BJ (cell line): ENCODE results near the gene UBE4A. TPM values are rescaled to one million over a fixed set of nuclear protein-coding genes. Genes with fewer than 3 reads are reported as not detected.

Experiments
- CTCF ChIA-PET: fragments of 350-600 bp; formaldehyde crosslinking; extraction: SDS; loops from one replicate; lab custom pipeline; 2021; ENCODE audit warnings: antibody characterized with exemption, inconsistent platforms; lab: Yijun Ruan, JAX
- POLR2A ChIA-PET: fragments of 300-600 bp; sonication (Branson Sonifier 250); formaldehyde crosslinking; extraction: SDS; loops from one replicate; lab custom pipeline; 2021; ENCODE audit warnings: antibody characterized with exemption; lab: Charles Lee
- DNase-seq: peaks from one replicate; pipeline ENCODE4 v3.0.0-alpha.2; 2011; ENCODE audit warnings: low read depth
- H3K27me3 ChIP-seq: 2 replicates; pipeline ENCODE4 v1.6.0; 2011; ENCODE audit warnings: low read length; ENCODE audit not compliant: control insufficient read depth, insufficient read depth
- H3K36me3 ChIP-seq: 2 replicates; pipeline ENCODE4 v1.5.1; 2011; ENCODE audit warnings: low read length; ENCODE audit not compliant: control insufficient read depth, insufficient read depth
- H3K4me3 ChIP-seq: 2 replicates; pipeline ENCODE4 v1.5.1; 2011; ENCODE audit warnings: low read depth, mild to moderate bottlenecking, control low read depth, low read length
- polyA plus RNA-seq: library from polyadenylated mRNA; depleted of rRNA; stranded (reverse); fragments of >200 nt; gene quantifications from 2 replicates; pipeline ENCODE4 v1.2.3, GENCODE V29; 2011
- TF ChIP-seq, protein P1 (sequence below): IDR thresholded peaks from 2 replicates; pipeline ENCODE4 v1.5.1; 2011; ENCODE audit warnings: low read depth, mild to moderate bottlenecking, control low read depth, inconsistent platforms, low read length, moderate library complexity; ENCODE audit not compliant: insufficient read depth

Gene UBE4A
- polyA plus RNA-seq, 1 experiment, result 15.9 TPM

DNA sequence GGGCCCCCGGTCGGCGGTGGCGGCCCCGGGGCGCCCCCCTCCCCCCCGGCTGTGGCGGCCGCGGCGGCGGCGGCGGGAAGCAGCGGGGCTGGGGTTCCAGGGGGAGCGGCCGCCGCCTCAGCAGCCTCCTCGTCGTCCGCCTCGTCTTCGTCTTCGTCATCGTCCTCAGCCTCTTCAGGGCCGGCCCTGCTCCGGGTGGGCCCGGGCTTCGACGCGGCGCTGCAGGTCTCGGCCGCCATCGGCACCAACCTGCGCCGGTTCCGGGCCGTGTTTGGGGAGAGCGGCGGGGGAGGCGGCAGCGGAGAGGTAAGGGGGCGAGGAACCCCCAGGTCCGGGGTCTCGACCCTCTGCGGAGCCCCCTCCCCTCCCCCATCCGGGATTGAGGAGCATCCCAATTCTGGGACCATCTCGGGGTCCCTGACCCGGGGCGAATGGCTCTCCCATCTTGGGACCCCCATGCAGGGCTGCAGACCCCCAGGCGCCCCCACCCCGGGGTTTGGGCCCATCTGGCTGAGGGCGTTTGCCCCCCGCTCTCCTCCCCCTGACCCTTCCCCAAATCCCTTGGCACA, 77.3 kb downstream of the UBE4A start:
- DNase-seq, result no peak
- H3K27me3 ChIP-seq, result no peaks in the 10 kb centered on the region
- peak overlapping the region; percentile 93 for H3K4me3 ChIP-seq
- POLR2A ChIA-PET, result no interaction called here
- TF ChIP-seq, protein P1, sequence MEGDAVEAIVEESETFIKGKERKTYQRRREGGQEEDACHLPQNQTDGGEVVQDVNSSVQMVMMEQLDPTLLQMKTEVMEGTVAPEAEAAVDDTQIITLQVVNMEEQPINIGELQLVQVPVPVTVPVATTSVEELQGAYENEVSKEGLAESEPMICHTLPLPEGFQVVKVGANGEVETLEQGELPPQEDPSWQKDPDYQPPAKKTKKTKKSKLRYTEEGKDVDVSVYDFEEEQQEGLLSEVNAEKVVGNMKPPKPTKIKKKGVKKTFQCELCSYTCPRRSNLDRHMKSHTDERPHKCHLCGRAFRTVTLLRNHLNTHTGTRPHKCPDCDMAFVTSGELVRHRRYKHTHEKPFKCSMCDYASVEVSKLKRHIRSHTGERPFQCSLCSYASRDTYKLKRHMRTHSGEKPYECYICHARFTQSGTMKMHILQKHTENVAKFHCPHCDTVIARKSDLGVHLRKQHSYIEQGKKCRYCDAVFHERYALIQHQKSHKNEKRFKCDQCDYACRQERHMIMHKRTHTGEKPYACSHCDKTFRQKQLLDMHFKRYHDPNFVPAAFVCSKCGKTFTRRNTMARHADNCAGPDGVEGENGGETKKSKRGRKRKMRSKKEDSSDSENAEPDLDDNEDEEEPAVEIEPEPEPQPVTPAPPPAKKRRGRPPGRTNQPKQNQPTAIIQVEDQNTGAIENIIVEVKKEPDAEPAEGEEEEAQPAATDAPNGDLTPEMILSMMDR, result no peak
- CTCF ChIA-PET, result no interaction called here
- H3K36me3 ChIP-seq, result no peaks in the 10 kb centered on the region

DNA sequence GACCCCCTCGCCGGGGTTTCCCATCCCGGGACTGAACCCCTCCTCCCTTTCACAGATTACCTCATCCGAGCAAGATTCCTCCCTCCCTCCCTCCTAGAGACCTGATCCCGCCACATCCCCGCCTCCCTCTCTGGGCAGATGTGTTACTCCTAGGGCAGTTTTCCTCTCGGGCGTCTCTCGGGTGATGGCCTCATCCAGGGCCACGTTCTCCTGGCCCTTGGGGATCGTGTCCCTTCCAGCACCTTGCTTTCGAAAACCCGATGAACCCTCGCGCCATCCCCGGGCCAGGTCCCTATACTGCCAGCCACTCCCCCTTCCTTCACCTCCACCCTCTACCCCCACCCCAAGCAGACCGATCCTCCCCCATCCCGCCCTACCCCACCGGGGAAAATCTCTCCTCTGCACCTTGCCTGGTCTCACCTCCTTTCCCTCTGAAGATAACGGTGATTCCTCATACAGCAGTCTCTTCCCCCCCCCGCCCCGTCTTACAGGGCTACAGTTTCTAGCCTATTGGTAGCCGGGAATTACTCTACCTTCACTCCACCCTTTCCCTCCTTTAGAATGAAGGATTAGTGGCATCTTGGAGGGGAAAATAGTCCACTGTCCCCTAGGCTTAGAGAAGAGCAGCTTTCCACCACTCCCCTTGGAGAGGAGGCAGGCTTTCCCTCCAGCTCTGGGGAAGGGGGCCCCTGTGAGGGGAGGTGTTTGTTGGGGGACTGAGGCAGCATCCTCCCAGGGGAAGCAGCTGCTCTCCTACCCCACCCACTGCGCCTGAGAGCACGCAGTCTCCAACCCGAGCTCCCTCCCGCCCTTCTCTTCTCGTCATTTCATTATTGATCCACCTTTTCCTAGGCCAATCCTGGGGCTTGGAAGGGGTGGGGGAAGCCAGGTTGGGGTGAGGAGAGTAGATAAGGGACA, 78.1 kb downstream of the UBE4A start:
- TF ChIP-seq, protein P1, result no peak
- ChIA-PET POLR2A (no interaction called here), CTCF (interaction anchor here (0.6 to 1.2 kb wide), 2 partner anchors 21 to 51 kb away, joined by 3 read pairs; no protein-coding TSS in a partner anchor)
- Histone ChIP-seq H3K27me3 (no peaks in the 10 kb centered on the region), H3K36me3 (no peaks in the 10 kb centered on the region), H3K4me3 (peak overlapping the region; percentile 93)
- DNase-seq, result no peak

DNA sequence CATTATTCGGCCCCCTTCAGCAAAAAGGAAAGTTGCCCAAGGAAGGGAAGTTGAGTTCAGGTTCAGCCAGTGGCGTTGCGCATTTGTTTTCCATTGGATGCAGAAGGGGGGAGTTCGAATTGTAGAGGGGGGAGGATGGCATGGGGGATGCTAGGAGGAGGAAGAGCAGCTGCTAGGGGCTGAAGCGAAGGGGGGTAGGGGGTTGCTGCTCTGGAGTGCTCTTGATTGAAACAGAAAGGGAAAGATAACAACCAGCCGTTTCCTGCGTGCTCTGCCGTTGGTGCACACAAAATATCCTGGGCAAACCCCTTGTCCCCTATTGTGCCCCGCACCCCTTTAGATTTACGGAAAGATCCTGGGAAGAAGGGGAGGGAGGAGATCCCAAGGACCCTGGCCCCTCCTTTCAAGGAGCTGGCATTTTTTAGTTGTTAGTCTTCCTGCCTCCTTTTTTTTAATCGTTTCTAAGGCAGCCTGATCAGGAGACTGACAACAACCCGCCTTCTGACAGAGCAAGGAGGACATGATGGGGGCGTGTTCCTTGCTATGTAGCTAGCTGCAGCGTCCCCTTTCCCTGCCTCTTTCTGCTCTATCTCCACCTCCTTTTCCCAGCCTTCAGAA, 79.0 kb downstream of the UBE4A start:
- POLR2A ChIA-PET, result no interaction called here
- TF ChIP-seq, protein P1, result no peak
- DNase-seq, result peak; percentile 48
- H3K4me3 ChIP-seq, result peak overlapping the region; percentile 93
- H3K27me3 ChIP-seq, result no peaks in the 10 kb centered on the region
- CTCF ChIA-PET, result interaction anchor here (0.6 to 1.2 kb wide), 4 partner anchors 10 to 50 kb away, joined by 3 to 5 read pairs (median 3); no protein-coding TSS in a partner anchor
- H3K36me3 ChIP-seq, result no peaks in the 10 kb centered on the region

DNA sequence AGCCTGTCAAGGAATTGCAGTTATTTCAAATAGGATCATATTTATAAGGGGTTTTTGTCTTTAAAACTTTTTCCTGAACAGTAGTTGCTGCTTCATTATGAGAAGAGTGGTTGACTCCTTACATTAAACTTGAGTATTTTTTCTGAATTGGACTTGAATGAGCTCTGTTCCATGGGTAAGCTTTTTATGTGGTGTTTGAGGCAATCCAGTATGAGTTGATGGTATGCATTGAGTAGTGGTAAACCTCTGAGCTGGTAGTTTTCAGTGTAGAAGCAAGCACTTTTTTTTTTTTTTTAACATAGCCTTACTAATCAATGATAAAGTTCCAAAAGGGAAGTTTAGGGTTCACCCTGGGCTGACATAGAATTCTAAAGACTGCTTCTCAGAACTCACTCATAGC, 80.2 kb downstream of the UBE4A start:
- Histone ChIP-seq H3K36me3 (no peaks in the 10 kb centered on the region), H3K27me3 (no peaks in the 10 kb centered on the region), H3K4me3 (no peak overlapping the region)
- TF ChIP-seq, protein P1, result no peak
- ChIA-PET POLR2A (no interaction called here), CTCF (no interaction called here)
- no peak for DNase-seq

DNA sequence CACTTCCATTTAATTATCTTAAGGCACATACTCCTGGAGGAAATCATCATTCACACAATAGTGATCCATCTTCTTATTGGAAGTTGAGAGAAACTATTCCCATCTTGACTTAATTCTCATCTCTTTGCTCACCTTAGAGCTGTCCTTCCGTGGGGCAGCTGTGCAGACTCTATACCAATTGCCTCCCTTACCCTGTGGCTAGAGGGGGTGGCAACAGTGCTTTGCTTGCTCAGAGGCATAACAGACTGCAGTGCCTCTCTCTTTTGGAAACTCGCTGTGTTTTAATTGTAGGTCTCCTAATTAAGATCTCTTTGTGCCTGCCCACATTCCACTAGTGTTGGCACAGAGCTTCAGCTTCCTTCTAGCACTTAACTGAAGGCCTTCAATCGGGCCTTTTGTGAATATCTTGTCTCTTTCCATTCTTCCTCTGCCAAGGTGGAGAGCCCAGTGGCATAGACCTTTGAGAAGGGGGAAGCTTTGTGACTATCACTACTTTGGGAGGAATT, 82.4 kb downstream of the UBE4A start:
- Histone ChIP-seq H3K27me3 (no peaks in the 10 kb centered on the region), H3K36me3 (no peaks in the 10 kb centered on the region), H3K4me3 (no peak overlapping the region)
- ChIA-PET CTCF (interaction anchor here (1.0 kb wide), 1 partner anchor 18 kb away, joined by 3 read pairs; no protein-coding TSS in a partner anchor), POLR2A (no interaction called here)
- DNase-seq, result no peak
- TF ChIP-seq, protein P1, result no peak
